NT2/D1 (cell line): ENCODE data around the gene ZFYVE21.

ENCODE experiments used
- SUZ12 ChIP-seq: IDR thresholded peaks from 2 replicates; pipeline ENCODE4 v1.6.1; 2011; ENCODE audit not compliant: insufficient read length, insufficient read depth; ENCODE audit errors: extremely low read depth
- YY1 ChIP-seq: IDR thresholded peaks from 2 replicates; pipeline ENCODE4 v1.6.1; 2011; ENCODE audit not compliant: insufficient read length, insufficient read depth
- ZNF274 ChIP-seq: IDR thresholded peaks from 2 replicates; pipeline ENCODE4 v1.6.1; 2011; ENCODE audit warnings: mild to moderate bottlenecking, low read depth, low read length

DNA sequence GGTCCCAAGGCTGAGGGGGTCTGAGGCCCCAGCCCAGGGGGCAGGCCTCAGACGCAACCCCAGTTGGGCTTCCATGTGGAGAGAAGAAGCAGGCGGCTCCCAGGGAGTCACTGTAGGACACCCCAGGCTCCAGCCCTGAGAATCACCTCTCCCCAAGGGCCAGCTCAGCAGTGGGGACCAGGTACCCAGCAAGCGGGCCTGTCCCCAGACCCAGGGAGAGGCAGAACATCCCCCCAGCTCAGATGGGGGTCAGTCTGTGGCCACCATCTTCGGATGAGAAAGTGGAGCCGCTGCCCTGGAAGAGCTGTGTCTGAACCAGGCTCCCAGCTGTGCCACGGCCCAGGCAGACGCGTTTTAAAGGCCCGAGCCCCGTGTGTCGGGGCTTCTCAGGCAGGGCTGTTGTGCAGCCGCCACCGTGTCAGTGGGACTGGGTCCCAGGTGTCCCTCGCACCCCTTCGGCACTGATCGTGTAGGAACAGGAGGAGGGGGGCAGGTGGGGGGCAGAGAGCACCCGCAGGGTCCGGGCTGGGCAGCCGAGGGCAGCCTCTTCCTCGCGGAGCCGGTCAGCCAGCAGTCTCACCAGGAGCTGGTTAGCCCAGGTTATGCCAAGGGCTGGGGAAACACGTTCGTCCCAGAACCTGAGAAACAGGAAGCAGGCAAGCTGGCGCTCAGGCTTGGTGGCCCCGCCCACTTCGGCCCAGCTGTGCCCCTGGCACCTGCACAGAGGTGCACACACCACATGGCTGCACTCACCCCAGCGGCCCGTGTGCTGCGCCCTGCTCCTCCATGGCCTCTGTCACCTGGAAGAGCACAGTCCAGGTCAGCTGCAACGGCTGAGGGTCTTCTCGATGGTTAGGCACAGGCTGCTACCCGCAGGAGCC lies 17.0 kb upstream of the ZFYVE21 start:
- TF ChIP-seq ZNF274 (no peak), YY1 (no peak), SUZ12 (no peak)
